ENCODE results near the gene LIMK2.
"Not testable (repeated sequence)": the region's sequence is repeated elsewhere in the genome, so short reads cannot be mapped to it uniquely, and the experiment has no call there.

Gene LIMK2

GRCh38 chr22:31211862-31212730, at the start of gene LIMK2:
Gene LIMK2, plus strand, starts transcription at chr22:31212298. Its CDS starts 111 bp downstream, at chr22:31212409.
- peak; percentile 70 for TF ChIP-seq CTCF (conservative IDR thresholded peaks at IDR 0.05; ENCODE audit: low read depth, low read length)
- peak within 1 kb of the TSS; percentile 71 for H3K4me3 ChIP-seq (ENCODE audit: low read depth, low read length)
- DNase-seq (ENCODE audit: low read depth) = peak; percentile 82

GRCh38 chr22:31170971-31171370, 41.1 kb upstream of the LIMK2 start:
- TF ChIP-seq CTCF (conservative IDR thresholded peaks at IDR 0.05; ENCODE audit: low read depth, low read length) = no peak
- no peak overlapping the region for H3K4me3 ChIP-seq (ENCODE audit: low read depth, low read length)
- DNase-seq (ENCODE audit: low read depth) = no peak

GRCh38 chr22:31171734-31172133, 40.4 kb upstream of the LIMK2 start:
- not testable (repeated sequence) for DNase-seq (ENCODE audit: low read depth); H3K4me3 ChIP-seq (ENCODE audit: low read depth, low read length)

- DNase-seq (ENCODE audit: low read depth) = peak; percentile 89
- no peak for TF ChIP-seq CTCF (conservative IDR thresholded peaks at IDR 0.05; ENCODE audit: low read depth, low read length)
Observed at GRCh38 chr22:31173386-31174145, 38.5 kb upstream of the LIMK2 start.

GRCh38 chr22:31176923-31177322, 35.2 kb upstream of the LIMK2 start:
- no peak overlapping the region for H3K4me3 ChIP-seq (ENCODE audit: low read depth, low read length)
- DNase-seq (ENCODE audit: low read depth) = no peak
- TF ChIP-seq CTCF (conservative IDR thresholded peaks at IDR 0.05; ENCODE audit: low read depth, low read length) = no peak

More at GRCh38 chr22:31173386-31174145, 38.5 kb upstream of the LIMK2 start:
- no peak overlapping the region for H3K4me3 ChIP-seq (ENCODE audit: low read depth, low read length)

GRCh38 chr22:31177420-31178162, 34.5 kb upstream of the LIMK2 start:
- no peak overlapping the region for H3K4me3 ChIP-seq (ENCODE audit: low read depth, low read length)
- DNase-seq (ENCODE audit: low read depth) = peak; percentile 87
- no peak for TF ChIP-seq CTCF (conservative IDR thresholded peaks at IDR 0.05; ENCODE audit: low read depth, low read length)

- DNase-seq (ENCODE audit: low read depth) = no peak
- TF ChIP-seq CTCF (conservative IDR thresholded peaks at IDR 0.05; ENCODE audit: low read depth, low read length) = no peak
- no peak overlapping the region for H3K4me3 ChIP-seq (ENCODE audit: low read depth, low read length)
Observed at GRCh38 chr22:31178859-31179258, 33.2 kb upstream of the LIMK2 start.
